K562 (cell line): ENCODE measurements around the gene PLEKHN1. TPM values are rescaled to one million over a fixed set of nuclear protein-coding genes. Genes with fewer than 3 reads are reported as not detected.
A peak's percentile ranks its signal among the peaks of the same experiment; 100 is the strongest.

Experiments
- ARID1B ChIP-seq: fragments of 450-650 bp; IDR thresholded peaks from 2 replicates; pipeline ENCODE4 v1.6.1; 2016; ENCODE audit warnings: antibody characterized with exemption, mild to moderate bottlenecking, inconsistent platforms
- DMBX1 ChIP-seq: fragments of 250-450 bp; sonication (Bioruptor Pico); IDR thresholded peaks from 2 replicates; pipeline ENCODE4 v1.8.0; 2022; ENCODE audit warnings: inconsistent platforms, mild to moderate bottlenecking, moderate library complexity, borderline replicate concordance
- FIP1L1 ChIP-seq: fragments of 200-400 bp; formaldehyde crosslinking; IDR thresholded peaks from 2 replicates; pipeline ENCODE4 v1.6.1; 2018; ENCODE audit warnings: mild to moderate bottlenecking, low read depth, low read length; ENCODE audit not compliant: poor library complexity, severe bottlenecking
- GATAD2A ChIP-seq: fragments of 450-650 bp; IDR thresholded peaks from 2 replicates; pipeline ENCODE4 v1.6.1; 2017
- HNRNPUL1 ChIP-seq: fragments of 200-400 bp; formaldehyde crosslinking; IDR thresholded peaks from 2 replicates; pipeline ENCODE4 v1.6.1; 2017; ENCODE audit warnings: low read length
- MEIS2 ChIP-seq: fragments of 450-650 bp; IDR thresholded peaks from 2 replicates; pipeline ENCODE4 v1.6.1; 2014; ENCODE audit warnings: mild to moderate bottlenecking; ENCODE audit not compliant: partially characterized antibody
- POLR2H ChIP-seq: IDR thresholded peaks from 2 replicates; pipeline ENCODE4 v1.6.1; 2016; ENCODE audit warnings: missing genetic modification characterization, low read depth, mild to moderate bottlenecking, control low read depth, missing compliant biosample characterization, moderate library complexity
- SIN3B ChIP-seq: fragments of 450-650 bp; IDR thresholded peaks from 2 replicates; pipeline ENCODE4 v1.6.1; 2017; ENCODE audit warnings: low read depth, mild to moderate bottlenecking, moderate library complexity
- SMARCA5 ChIP-seq: fragments of 450-650 bp; IDR thresholded peaks from 2 replicates; pipeline ENCODE4 v1.6.1; 2016
- TCFL5 ChIP-seq: fragments of 250-450 bp; sonication (Bioruptor Pico); conservative IDR thresholded peaks from 2 replicates; pipeline ENCODE4 v1.6.1; 2021; ENCODE audit warnings: mild to moderate bottlenecking, moderate library complexity, matching md5 sums
- TGIF2 ChIP-seq: sonication (generic); formaldehyde crosslinking; IDR thresholded peaks from 2 replicates; pipeline ENCODE4 v1.8.1; 2022; ENCODE audit warnings: mild to moderate bottlenecking, missing genetic modification reagents, moderate library complexity
- THAP7 ChIP-seq: fragments of 250-450 bp; sonication (Bioruptor Pico); IDR thresholded peaks from 2 replicates; pipeline ENCODE4 v1.5.0; 2021
- TOE1 ChIP-seq, 2 experiments: fragments of 450-650 bp in 1 of 2; sonication (generic) in 1 of 2; formaldehyde crosslinking in 1 of 2; IDR thresholded peaks; 2 replicates each; pipeline versions ENCODE4 v1.7.1 to v1.8.0; 2016 to 2022; ENCODE audit warnings: borderline replicate concordance in 2 of 2, mild to moderate bottlenecking in 2 of 2, antibody characterized with exemption in 1 of 2, inconsistent platforms in 1 of 2, low read depth in 1 of 2, missing genetic modification reagents in 1 of 2, moderate library complexity in 1 of 2
- ZBTB40 ChIP-seq, 2 experiments: fragments of 450-650 bp in 1 of 2; sonication (generic) in 1 of 2; formaldehyde crosslinking in 1 of 2; IDR thresholded peaks; 2 replicates each; pipeline versions ENCODE4 v1.7.1 to v1.9.0; 2016 to 2022; ENCODE audit warnings: inconsistent platforms in 1 of 2, mild to moderate bottlenecking in 1 of 2, missing genetic modification reagents in 1 of 2
- ZNF175 ChIP-seq: fragments of 200-800 bp; sonication (Bioruptor generic); IDR thresholded peaks from 2 replicates; pipeline ENCODE4 v1.6.1; 2016; ENCODE audit warnings: low read depth, mild to moderate bottlenecking, missing genetic modification characterization, missing compliant biosample characterization
- polyA plus RNA-seq, 8 experiments: library from polyadenylated mRNA; depleted of rRNA in 4 of 8; stranded (reverse) in 5 of 8; unstranded in 3 of 8; fragments of >200 nt; fragmentation: Nextera tagmentation in 2 of 8; fragmentation: Illumina TruSeq in 1 of 8; extraction: Ambion mirVana in 2 of 8; extraction: Trizol in 1 of 8; gene quantifications; 2 replicates each; pipeline versions ENCODE4 v1.2.1 to v1.2.3, GENCODE V29; 2011 to 2014; ENCODE audit warnings: inconsistent platforms in 1 of 8, missing spikeins in 1 of 8
- total RNA-seq, 7 experiments: library from RNA; depleted of rRNA in 6 of 7; stranded (reverse); fragments of >200 nt in 6 of 7; fragmentation: Illumina TruSeq in 2 of 7; extraction: Trizol in 2 of 7; gene quantifications; 2 replicates each; pipeline versions ENCODE4 v1.2.1 to v1.2.3, GENCODE V29; 2011 to 2021; ENCODE audit warnings: low replicate concordance in 1 of 7
- TF ChIP-seq, protein P1 (sequence below): sonication (generic); formaldehyde crosslinking; IDR thresholded peaks from 2 replicates; pipeline ENCODE4 v1.8.0; 2022; ENCODE audit warnings: mild to moderate bottlenecking, missing genetic modification reagents

Gene PLEKHN1
- total and polyA plus RNA-seq, 9 of the 15 experiments (the other 6 are each of a cell fraction or from before 2014, with no cell fraction given) = 0.07 to 1.5 (median 0.13) TPM; not detected in 2

- no peak for TF ChIP-seq FIP1L1
- TF ChIP-seq SMARCA5 = no peak
- TF ChIP-seq ZBTB40 (IDR thresholded peaks at IDR 0.05) = peak; percentile 95
- no peak for TF ChIP-seq ZBTB40 (CRISPR knock-in tag; IDR thresholded peaks at IDR 0.05)
- no peak for TF ChIP-seq MEIS2
- no peak for TF ChIP-seq ZNF175 (CRISPR knock-in tag)
- TF ChIP-seq, protein P1, sequence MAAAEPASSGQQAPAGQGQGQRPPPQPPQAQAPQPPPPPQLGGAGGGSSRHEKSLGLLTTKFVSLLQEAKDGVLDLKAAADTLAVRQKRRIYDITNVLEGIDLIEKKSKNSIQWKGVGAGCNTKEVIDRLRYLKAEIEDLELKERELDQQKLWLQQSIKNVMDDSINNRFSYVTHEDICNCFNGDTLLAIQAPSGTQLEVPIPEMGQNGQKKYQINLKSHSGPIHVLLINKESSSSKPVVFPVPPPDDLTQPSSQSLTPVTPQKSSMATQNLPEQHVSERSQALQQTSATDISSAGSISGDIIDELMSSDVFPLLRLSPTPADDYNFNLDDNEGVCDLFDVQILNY (CRISPR knock-in tag) = no peak
- no peak for TF ChIP-seq DMBX1 (CRISPR knock-in tag)
- TF ChIP-seq HNRNPUL1 = no peak
- TF ChIP-seq TCFL5 (CRISPR knock-in tag) = no peak
- TF ChIP-seq SIN3B = peak; percentile 100
- peak; percentile 74; the same call in 1 of the 2 replicates for TF ChIP-seq TOE1 (IDR thresholded peaks at IDR 0.05; ENCODE audit: borderline replicate concordance)
- no peak for TF ChIP-seq TOE1 (CRISPR knock-in tag; IDR thresholded peaks at IDR 0.05; ENCODE audit: borderline replicate concordance, low read depth)
- TF ChIP-seq GATAD2A = no peak
- TF ChIP-seq POLR2H (tag) = no peak
- TF ChIP-seq THAP7 (CRISPR knock-in tag) = no peak
- no peak for TF ChIP-seq TGIF2
- no peak for TF ChIP-seq ARID1B
Measured at GRCh38 chr1:958823-959730, 7.2 kb upstream of the PLEKHN1 start, which contains the start of gene NOC2L (continued).
